Left renal pelvis (tissue), 4 donors: Measurements from ENCODE around the gene MED27. TPM values are rescaled to one million over a fixed set of nuclear protein-coding genes. Genes with fewer than 3 reads are reported as not detected.

Source experiments
- DNase-seq, 4 donors: peaks; one replicate each; pipeline ENCODE4 v3.0.0-alpha.2; 2013; ENCODE audit warnings: low read depth in 4 of 4, low spot score in 3 of 4
- polyA plus RNA-seq, 4 donors: library from polyadenylated mRNA; unstranded; fragments of 120-200 nt; gene quantifications; one replicate each; pipeline ENCODE4 v1.2.1, GENCODE V29; 2013; ENCODE audit not compliant: insufficient read length in 4 of 4

Gene MED27
- polyA plus RNA-seq, 4 donors, result 17.1 to 22.4 (median 21.8) TPM

GRCh38 chr9:131867611-131868192, 212.0 kb downstream of the MED27 start:
- DNase-seq, result no peak

DNA sequence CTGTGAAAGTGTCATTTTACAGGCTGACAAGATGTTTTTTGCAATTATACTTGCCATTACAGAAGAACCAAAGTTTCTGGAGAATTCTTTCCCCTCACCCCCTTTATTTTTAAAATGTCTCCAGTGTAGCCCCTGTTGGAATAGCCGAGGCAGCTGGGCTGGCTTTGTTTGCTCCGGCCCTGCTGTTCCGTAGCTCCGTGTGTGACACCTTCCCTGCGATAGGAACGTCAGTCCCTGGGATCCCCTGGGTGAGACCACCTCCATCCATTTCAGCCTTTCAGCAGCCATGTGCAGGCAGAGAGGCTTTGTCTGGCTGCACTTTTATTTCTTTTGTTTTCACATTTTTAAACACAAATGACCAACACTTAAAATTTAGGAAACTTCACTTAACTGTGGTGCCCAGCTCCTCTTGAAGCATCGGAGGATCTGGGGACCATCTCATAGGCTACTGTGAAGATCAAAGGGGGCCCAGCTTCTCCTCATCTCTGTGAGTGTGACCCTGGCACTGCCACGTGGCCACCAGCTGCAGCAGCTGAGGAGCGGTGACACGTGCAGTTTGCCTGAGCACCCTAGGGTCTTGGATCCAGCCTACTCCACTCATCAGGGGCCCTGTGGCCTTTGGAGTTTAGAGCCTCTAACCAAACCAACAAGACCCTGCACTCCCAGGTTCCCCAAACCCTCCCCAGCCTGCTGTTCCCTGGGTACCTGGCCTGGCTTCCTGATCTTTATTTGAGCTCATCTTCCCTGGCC, 214.0 kb downstream of the MED27 start:
- DNase-seq, result no peak

GRCh38 chr9:131864531-131864930, 215.1 kb downstream of the MED27 start:
- no peak for DNase-seq

- DNase-seq, result no peak
Measured at GRCh38 chr9:131863306-131863896, 216.3 kb downstream of the MED27 start.

DNA sequence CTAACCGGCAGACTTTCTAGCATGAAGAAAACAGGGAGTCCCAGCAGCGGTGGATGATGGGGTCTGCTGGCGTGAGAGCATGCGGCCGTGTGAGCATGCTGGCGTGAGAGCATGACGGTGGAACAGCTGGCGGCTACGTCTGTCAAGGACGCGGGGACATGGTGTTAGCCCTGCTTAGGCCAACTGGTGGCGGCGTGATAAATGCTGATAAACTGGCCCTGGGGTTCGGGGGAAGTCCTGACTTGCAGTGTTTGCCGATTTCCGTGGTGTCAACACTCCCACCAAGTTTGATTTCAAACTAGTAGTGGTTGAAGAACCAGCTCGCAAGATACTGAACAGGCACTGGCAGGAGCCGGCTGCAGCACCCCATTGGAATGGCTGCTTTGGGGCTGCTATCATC, 217.4 kb downstream of the MED27 start:
- DNase-seq, result no peak

GRCh38 chr9:131860430-131860829, 219.2 kb downstream of the MED27 start:
- DNase-seq, result no peak

DNA sequence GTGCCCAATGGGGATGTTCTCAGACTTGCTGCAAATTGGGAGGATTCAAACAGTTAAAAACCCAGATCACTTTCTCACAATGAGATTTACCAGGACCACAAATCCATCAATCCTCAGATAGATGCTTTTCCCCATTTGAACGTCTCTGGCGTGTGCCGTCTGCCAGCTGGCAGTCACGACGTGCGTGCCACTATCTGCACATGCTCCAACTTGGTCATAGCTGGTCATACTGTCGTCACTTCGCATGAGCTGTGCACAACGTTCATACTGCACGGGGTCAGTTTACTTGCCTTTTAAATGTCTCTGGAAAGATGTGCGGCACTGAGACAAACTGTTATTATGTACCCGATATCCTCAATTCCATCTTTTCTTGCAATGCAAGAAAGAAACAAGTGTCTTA, 221.5 kb downstream of the MED27 start:
- DNase-seq, result no peak

DNA sequence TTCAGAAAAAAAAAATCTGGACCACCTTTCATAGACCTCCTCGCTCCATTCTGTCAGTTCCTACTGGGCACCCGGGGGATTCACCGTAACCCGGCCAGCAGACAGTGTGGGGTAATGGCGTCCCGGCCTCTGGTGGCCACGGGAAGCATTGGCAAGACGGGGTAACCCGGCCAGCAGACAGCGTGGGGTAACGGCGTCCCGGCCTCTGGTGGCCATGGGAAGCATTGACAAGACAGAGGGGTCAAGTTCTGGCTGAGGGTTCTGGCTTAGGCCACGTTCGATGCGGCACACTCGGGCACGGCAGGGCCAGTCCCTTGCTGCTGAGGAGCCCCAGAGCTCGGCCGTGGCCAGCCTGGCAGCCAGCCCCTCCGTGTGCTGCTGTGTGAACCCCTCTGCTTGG, 223.6 kb downstream of the MED27 start:
- no peak for DNase-seq

DNA sequence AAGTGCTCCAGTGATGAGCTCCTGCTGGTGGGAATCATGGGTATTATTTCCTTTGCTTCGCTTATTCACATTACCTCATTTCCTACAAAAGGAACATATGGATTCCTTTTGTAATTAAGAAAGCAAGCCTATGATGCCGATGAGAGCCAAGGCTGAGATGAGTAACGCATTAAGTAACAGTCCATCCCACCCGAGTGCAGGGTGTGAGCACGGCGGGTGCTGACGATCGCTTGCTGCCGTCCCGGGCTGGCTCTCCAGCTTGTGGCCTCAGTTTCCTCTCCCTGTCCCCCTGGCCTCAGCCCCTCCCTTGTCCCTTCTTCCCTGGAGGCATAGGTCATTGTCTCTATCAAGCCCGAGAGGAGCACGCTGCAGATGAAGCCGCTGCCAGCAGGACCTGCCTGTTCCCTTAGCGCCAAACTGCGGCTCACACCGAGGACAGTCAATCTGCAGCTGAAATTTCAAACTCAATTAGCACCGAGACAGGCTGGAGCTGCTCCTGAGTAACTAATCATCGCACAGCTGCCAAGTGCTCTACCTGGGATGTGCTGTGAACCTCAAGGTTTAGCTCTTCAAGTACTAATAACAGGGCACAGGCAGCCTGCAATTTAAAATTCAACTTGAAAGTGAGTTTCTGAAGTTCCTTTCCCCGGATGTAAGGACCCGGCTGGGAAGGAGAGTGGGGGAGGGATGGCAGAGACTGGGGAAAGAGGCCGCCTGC, 224.6 kb downstream of the MED27 start:
- no peak for DNase-seq

DNA sequence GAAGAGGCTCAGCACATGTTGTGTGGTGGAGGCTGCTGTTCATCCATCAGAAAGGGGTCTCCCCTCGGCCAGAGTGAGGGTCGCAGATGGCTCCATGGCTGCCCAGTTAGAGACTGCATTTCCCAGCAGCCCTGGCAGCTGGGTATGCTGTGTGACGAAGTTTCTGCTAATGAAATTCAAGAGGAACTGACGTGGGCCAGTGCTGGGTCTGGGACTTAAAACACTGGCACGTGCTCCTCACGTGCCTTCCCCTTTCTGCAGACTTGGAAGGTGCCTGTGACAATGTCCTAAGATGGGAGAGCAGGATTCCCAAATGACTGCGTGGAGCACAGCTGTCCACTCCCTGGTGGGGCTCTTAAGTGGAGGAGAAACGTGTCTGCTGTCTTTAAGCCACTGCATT, 225.3 kb downstream of the MED27 start:
- DNase-seq, result no peak

DNA sequence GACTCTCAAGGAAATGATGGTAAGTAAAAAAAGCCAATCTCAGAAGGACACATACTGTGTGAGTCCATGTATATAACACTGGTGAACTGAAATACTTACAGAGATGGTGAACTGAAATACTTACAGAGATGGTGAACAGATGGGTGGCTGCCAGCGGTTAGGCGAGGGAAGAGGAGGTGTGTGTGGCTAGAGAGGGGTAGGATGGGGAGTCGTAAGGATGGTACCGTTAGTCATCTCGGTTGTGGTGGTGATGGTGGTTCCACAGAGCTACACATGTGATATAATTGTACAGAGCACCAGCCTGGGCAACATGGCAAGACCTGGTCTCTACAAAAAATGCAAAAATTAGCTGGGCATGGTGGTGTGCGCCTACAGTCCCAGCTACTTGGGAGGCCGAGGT, 226.2 kb downstream of the MED27 start:
- DNase-seq, result no peak

- no peak for DNase-seq
Measured at GRCh38 chr9:131851414-131851813, 228.3 kb downstream of the MED27 start.

GRCh38 chr9:131849391-131849790, 230.3 kb downstream of the MED27 start:
- DNase-seq, result no peak

DNA sequence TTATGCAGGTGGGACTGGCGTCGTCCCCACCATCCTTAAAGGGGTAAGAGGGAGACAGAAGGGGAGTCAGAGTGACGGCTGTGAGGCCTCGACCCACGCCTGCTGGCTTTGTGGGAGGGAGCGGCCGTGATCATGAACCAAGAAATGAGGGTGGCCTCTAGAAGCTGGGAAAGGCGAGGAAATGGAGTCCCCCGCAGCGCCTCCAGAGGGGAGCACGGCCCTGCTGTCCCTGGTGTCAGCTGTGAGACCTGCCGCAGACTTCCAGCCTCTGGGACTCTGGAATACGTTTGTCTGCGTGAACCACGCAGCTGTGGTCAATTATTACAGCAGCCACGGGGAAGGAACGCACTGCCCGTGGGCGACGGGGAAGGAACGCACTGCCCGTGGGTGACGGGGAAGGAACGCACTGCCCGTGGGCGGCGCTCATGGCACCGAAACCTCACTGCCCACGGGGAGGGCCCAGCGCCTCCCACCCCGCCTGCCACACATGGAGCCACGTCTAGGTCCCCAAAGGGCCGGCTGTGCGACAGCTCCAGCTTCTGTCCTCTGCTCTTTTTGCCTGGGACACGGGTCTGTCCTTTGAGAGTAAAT, 231.0 kb downstream of the MED27 start:
- no peak for DNase-seq

DNA sequence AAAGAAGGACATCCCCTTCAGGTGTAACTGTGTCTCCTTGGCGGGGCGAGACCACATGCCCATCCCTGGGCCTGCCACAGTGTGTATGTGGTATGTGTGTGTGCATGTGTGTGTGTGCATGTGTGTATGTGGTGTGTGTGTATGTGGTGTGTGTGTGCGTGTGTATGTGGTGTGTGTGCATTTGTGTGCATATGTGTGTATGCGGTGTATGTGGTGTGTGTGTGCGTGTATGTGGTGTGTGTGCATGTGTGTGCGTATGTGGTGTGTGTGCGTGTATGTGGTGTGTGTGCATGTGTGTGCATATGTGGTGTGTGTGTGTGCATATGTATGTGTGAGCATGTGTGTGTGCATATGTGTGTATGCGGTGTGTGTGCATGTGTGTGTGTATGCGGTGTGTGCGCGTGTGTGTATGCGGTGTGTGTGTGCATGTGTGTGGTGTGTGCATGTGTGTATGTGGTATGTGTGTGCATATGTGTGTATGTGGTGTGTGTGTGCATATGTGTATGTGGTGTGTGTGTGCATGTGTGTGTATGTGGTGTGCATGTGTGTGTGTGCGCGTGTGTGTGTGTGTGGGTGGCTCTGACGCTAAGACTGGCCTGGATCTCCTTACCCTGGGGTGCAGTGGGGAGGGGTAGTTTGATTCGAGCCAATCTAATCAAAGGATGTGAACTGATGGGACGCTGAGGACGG, 231.9 kb downstream of the MED27 start:
- DNase-seq, result no peak

GRCh38 chr9:131845305-131846298, 234.1 kb downstream of the MED27 start:
- DNase-seq, result no peak

- no peak for DNase-seq
Measured at GRCh38 chr9:131844745-131845118, 234.9 kb downstream of the MED27 start.

GRCh38 chr9:131843989-131844744, 235.5 kb downstream of the MED27 start:
- no peak for DNase-seq
